ENCODE measurements around the gene ULBP2. TPM values are rescaled to one million over a fixed set of nuclear protein-coding genes. Genes with fewer than 3 reads are reported as not detected.
"Not testable (repeated sequence)": the region's sequence is repeated elsewhere in the genome, so short reads cannot be mapped to it uniquely, and the experiment has no call there.

Gene ULBP2
- total RNA-seq, 2 experiments from 2014 or later: 0.90 to 1.2 TPM

- POLR2A ChIA-PET: no interaction called here
- CTCF ChIA-PET: no interaction called here
- Mint-ChIP-seq H3K4me1 (ENCODE audit: low read depth) (peaks cover 23% of the 10 kb centered on the region), H3K27me3 (peaks cover 61% of the 10 kb centered on the region), H3K9me3 (no peaks in the 10 kb centered on the region), H3K4me3 (no peak overlapping the region), H3K36me3 (peaks cover 2% of the 10 kb centered on the region), H3K27ac (no peak overlapping the region)
- intact Hi-C loops (cut with micrococcal nuclease): no loop called here
- no peak for DNase-seq
Observed at GRCh38 chr6:149967591-149967990, 25.8 kb downstream of the ULBP2 start.

- H3K27ac Mint-ChIP-seq; DNase-seq; H3K9me3 Mint-ChIP-seq; H3K4me3 Mint-ChIP-seq; intact Hi-C loops (cut with micrococcal nuclease); POLR2A ChIA-PET; H3K36me3 Mint-ChIP-seq; CTCF ChIA-PET: not testable (repeated sequence)
- Mint-ChIP-seq H3K27me3 (peaks cover 62% of the 10 kb centered on the region), H3K4me1 (ENCODE audit: low read depth) (peaks cover 18% of the 10 kb centered on the region)
Observed at GRCh38 chr6:149967999-149968398, 26.2 kb downstream of the ULBP2 start.

GRCh38 chr6:149968909-149969308, 27.1 kb downstream of the ULBP2 start:
- H3K27ac Mint-ChIP-seq; POLR2A ChIA-PET; DNase-seq; CTCF ChIA-PET; H3K4me3 Mint-ChIP-seq; H3K36me3 Mint-ChIP-seq; intact Hi-C loops (cut with micrococcal nuclease); H3K9me3 Mint-ChIP-seq: not testable (repeated sequence)
- H3K27me3 Mint-ChIP-seq: peaks cover 58% of the 10 kb centered on the region
- H3K4me1 Mint-ChIP-seq (ENCODE audit: low read depth): peaks cover 12% of the 10 kb centered on the region

GRCh38 chr6:149969635-149970034, 27.8 kb downstream of the ULBP2 start:
- POLR2A ChIA-PET: no interaction called here
- CTCF ChIA-PET: no interaction called here
- Mint-ChIP-seq H3K9me3 (no peaks in the 10 kb centered on the region), H3K27ac (no peak overlapping the region), H3K4me1 (ENCODE audit: low read depth) (peaks cover 6% of the 10 kb centered on the region), H3K4me3 (no peak overlapping the region), H3K36me3 (peaks cover 2% of the 10 kb centered on the region), H3K27me3 (peaks cover 58% of the 10 kb centered on the region)
- no peak for DNase-seq
- intact Hi-C loops (cut with micrococcal nuclease): no loop called here

- H3K27me3 Mint-ChIP-seq: peaks cover 54% of the 10 kb centered on the region
- H3K9me3 Mint-ChIP-seq; CTCF ChIA-PET; POLR2A ChIA-PET; H3K4me3 Mint-ChIP-seq; H3K4me1 Mint-ChIP-seq (ENCODE audit: low read depth); H3K27ac Mint-ChIP-seq; H3K36me3 Mint-ChIP-seq; DNase-seq; intact Hi-C loops (cut with micrococcal nuclease): not testable (repeated sequence)
Observed at GRCh38 chr6:149974394-149974793, 32.6 kb downstream of the ULBP2 start.

GRCh38 chr6:149974825-149975224, 33.0 kb downstream of the ULBP2 start:
- ChIA-PET POLR2A (no interaction called here), CTCF (no interaction called here)
- no peak for DNase-seq
- H3K4me1 Mint-ChIP-seq (ENCODE audit: low read depth): peaks cover 2% of the 10 kb centered on the region
- no peaks in the 10 kb centered on the region for H3K9me3 Mint-ChIP-seq
- H3K36me3 Mint-ChIP-seq: no peaks in the 10 kb centered on the region
- intact Hi-C loops (cut with micrococcal nuclease): no loop called here
- no peak overlapping the region for H3K4me3 Mint-ChIP-seq
- H3K27me3 Mint-ChIP-seq: peaks cover 52% of the 10 kb centered on the region
- no peak overlapping the region for H3K27ac Mint-ChIP-seq

GRCh38 chr6:149975400-149975799, 33.6 kb downstream of the ULBP2 start:
- intact Hi-C loops (cut with micrococcal nuclease): no loop called here
- no peak overlapping the region for H3K4me3 Mint-ChIP-seq
- no peak overlapping the region for H3K27ac Mint-ChIP-seq
- no peak for DNase-seq
- peaks cover 2% of the 10 kb centered on the region for H3K4me1 Mint-ChIP-seq (ENCODE audit: low read depth)
- peaks cover 47% of the 10 kb centered on the region for H3K27me3 Mint-ChIP-seq
- H3K36me3 Mint-ChIP-seq: no peaks in the 10 kb centered on the region
- H3K9me3 Mint-ChIP-seq: no peaks in the 10 kb centered on the region
- CTCF ChIA-PET: no interaction called here
- POLR2A ChIA-PET: no interaction called here

- Mint-ChIP-seq H3K4me1 (ENCODE audit: low read depth) (peaks cover 5% of the 10 kb centered on the region), H3K36me3 (no peaks in the 10 kb centered on the region), H3K9me3 (no peaks in the 10 kb centered on the region), H3K27me3 (peaks cover 53% of the 10 kb centered on the region), H3K4me3 (no peak overlapping the region), H3K27ac (no peak overlapping the region)
- intact Hi-C loops (cut with micrococcal nuclease): no loop called here
- ChIA-PET POLR2A (no interaction called here), CTCF (no interaction called here)
- DNase-seq: no peak
Observed at GRCh38 chr6:149977221-149977620, 35.4 kb downstream of the ULBP2 start.

GRCh38 chr6:149978610-149979009, 36.8 kb downstream of the ULBP2 start:
- peaks cover 53% of the 10 kb centered on the region for H3K27me3 Mint-ChIP-seq
- peaks cover 5% of the 10 kb centered on the region for H3K4me1 Mint-ChIP-seq (ENCODE audit: low read depth)
- CTCF ChIA-PET: no interaction called here
- no peak for DNase-seq
- intact Hi-C loops (cut with micrococcal nuclease): no loop called here
- H3K4me3 Mint-ChIP-seq: no peak overlapping the region
- H3K9me3 Mint-ChIP-seq: no peaks in the 10 kb centered on the region
- H3K27ac Mint-ChIP-seq: no peak overlapping the region
- no peaks in the 10 kb centered on the region for H3K36me3 Mint-ChIP-seq
- POLR2A ChIA-PET: no interaction called here

- H3K27me3 Mint-ChIP-seq: peaks cover 49% of the 10 kb centered on the region
- DNase-seq: no peak
- H3K4me3 Mint-ChIP-seq: no peak overlapping the region
- peaks cover 5% of the 10 kb centered on the region for H3K4me1 Mint-ChIP-seq (ENCODE audit: low read depth)
- POLR2A ChIA-PET: no interaction called here
- H3K27ac Mint-ChIP-seq: no peak overlapping the region
- CTCF ChIA-PET: no interaction called here
- H3K9me3 Mint-ChIP-seq: no peaks in the 10 kb centered on the region
- H3K36me3 Mint-ChIP-seq: no peaks in the 10 kb centered on the region
- intact Hi-C loops (cut with micrococcal nuclease): no loop called here
Observed at GRCh38 chr6:149979293-149979692, 37.5 kb downstream of the ULBP2 start.

- intact Hi-C loops (cut with micrococcal nuclease): no loop called here
- no peak overlapping the region for H3K4me3 Mint-ChIP-seq
- ChIA-PET POLR2A (no interaction called here), CTCF (no interaction called here)
- no peak for DNase-seq
- H3K4me1 Mint-ChIP-seq (ENCODE audit: low read depth): peaks cover 3% of the 10 kb centered on the region
- peaks cover 6% of the 10 kb centered on the region for H3K9me3 Mint-ChIP-seq
- no peak overlapping the region for H3K27ac Mint-ChIP-seq
- H3K36me3 Mint-ChIP-seq: peaks cover under 1% of the 10 kb centered on the region
- peaks cover 64% of the 10 kb centered on the region for H3K27me3 Mint-ChIP-seq
Observed at GRCh38 chr6:149983145-149983544, 41.3 kb downstream of the ULBP2 start.

- Mint-ChIP-seq H3K9me3 (peaks cover 10% of the 10 kb centered on the region), H3K27ac (no peak overlapping the region), H3K36me3 (peaks cover 6% of the 10 kb centered on the region), H3K4me3 (no peak overlapping the region), H3K4me1 (ENCODE audit: low read depth) (peaks cover 8% of the 10 kb centered on the region), H3K27me3 (peaks cover 69% of the 10 kb centered on the region)
- intact Hi-C loops (cut with micrococcal nuclease): no loop called here
- no peak for DNase-seq
- CTCF ChIA-PET: interaction anchor here (1.2 kb wide), 1 partner anchor 22 kb away, joined by 3 read pairs; no protein-coding TSS in a partner anchor
- POLR2A ChIA-PET: interaction anchor here (0.6 kb wide), 1 partner anchor 613 kb away, joined by 3 read pairs; no protein-coding TSS in a partner anchor
Observed at GRCh38 chr6:149984773-149985172, 43.0 kb downstream of the ULBP2 start.

- intact Hi-C loops (cut with micrococcal nuclease): no loop called here
- ChIA-PET POLR2A (no interaction called here), CTCF (no interaction called here)
- Mint-ChIP-seq H3K36me3 (peaks cover 6% of the 10 kb centered on the region), H3K27ac (peak overlapping the region; percentile 38), H3K9me3 (peaks cover 10% of the 10 kb centered on the region), H3K27me3 (peaks cover 76% of the 10 kb centered on the region), H3K4me1 (ENCODE audit: low read depth) (peaks cover 15% of the 10 kb centered on the region), H3K4me3 (no peak overlapping the region)
- no peak for DNase-seq
Observed at GRCh38 chr6:149985481-149985937, 43.7 kb downstream of the ULBP2 start.
